OCI-LY7 (cell line): ENCODE data around the gene NDUFAF2.

Experiments used
- CTCF ChIP-seq: fragments of 200-600 bp; sonication (generic); conservative IDR thresholded peaks from 2 replicates; pipeline ENCODE4 v1.5.1; 2014; ENCODE audit warnings: mild to moderate bottlenecking, antibody characterized with exemption, low read length, moderate library complexity, mixed read lengths
- EZH2phosphoT487 ChIP-seq: fragments of 200-600 bp; sonication (generic); IDR thresholded peaks from 2 replicates; pipeline ENCODE4 v1.6.1; 2018; ENCODE audit warnings: low read depth, borderline replicate concordance, mild to moderate bottlenecking, mixed run types, antibody characterized with exemption, low read length, moderate library complexity, mixed read lengths

DNA sequence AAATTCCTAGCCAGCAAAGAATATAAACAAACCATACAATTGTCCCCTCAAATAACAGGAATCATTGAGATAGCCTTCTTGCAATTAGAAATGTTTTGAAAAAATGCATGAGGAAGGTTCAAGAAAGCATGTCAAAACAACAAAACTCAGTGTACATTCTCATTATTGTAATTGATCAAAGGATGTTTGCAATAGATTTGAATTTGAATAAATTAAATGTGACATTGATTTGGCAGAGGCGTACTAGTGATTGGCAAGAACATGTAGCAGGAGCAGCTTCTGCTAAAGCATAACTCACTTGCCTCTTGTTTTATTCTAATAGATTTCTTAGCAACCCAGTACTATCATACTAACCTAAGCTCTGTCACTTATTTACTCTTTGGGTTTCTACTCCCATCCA, 197.4 kb downstream of the NDUFAF2 start:
- TF ChIP-seq CTCF (no peak), EZH2phosphoT487 (no peak)
